Measurements from ENCODE around the gene TPSAB1.
"Not testable (repeated sequence)": the region's sequence is repeated elsewhere in the genome, so short reads cannot be mapped to it uniquely, and the experiment has no call there.

Gene TPSAB1

GRCh38 chr16:1253701-1254364 is 13.3 kb downstream of the TPSAB1 start:
- DNase-seq: not testable (repeated sequence)

GRCh38 chr16:1254821-1255220 is 14.3 kb downstream of the TPSAB1 start:
- DNase-seq: not testable (repeated sequence)

- not testable (repeated sequence) for DNase-seq
Observed at GRCh38 chr16:1255276-1256122, 15.0 kb downstream of the TPSAB1 start, which contains the start of gene TPSD1. Gene TPSD1, plus strand, starts transcription at chr16:1256069. Its CDS starts 212 bp downstream, at chr16:1256281.

GRCh38 chr16:1256296-1256873 is 15.9 kb downstream of the TPSAB1 start:
- DNase-seq: not testable (repeated sequence)

- no peak for DNase-seq
Observed at GRCh38 chr16:1256874-1257322, 16.4 kb downstream of the TPSAB1 start.

- DNase-seq: no peak
Observed at GRCh38 chr16:1257561-1258224, 17.2 kb downstream of the TPSAB1 start.

GRCh38 chr16:1258225-1258600 is 17.7 kb downstream of the TPSAB1 start:
- DNase-seq: no peak

GRCh38 chr16:1258906-1259759 is 18.6 kb downstream of the TPSAB1 start:
- no peak for DNase-seq

GRCh38 chr16:1259760-1260068 is 19.2 kb downstream of the TPSAB1 start:
- DNase-seq: no peak

GRCh38 chr16:1260101-1260680 is 19.7 kb downstream of the TPSAB1 start:
- DNase-seq: no peak

GRCh38 chr16:1261131-1261892 is 20.8 kb downstream of the TPSAB1 start:
- no peak for DNase-seq

- no peak for DNase-seq
Observed at GRCh38 chr16:1262210-1262845, 21.8 kb downstream of the TPSAB1 start.

- no peak for DNase-seq
Observed at GRCh38 chr16:1262846-1263221, 22.3 kb downstream of the TPSAB1 start.

- no peak for DNase-seq
Observed at GRCh38 chr16:1263591-1264344, 23.3 kb downstream of the TPSAB1 start.

GRCh38 chr16:1264345-1265089 is 24.0 kb downstream of the TPSAB1 start:
- DNase-seq: no peak

GRCh38 chr16:1265090-1265630 is 24.7 kb downstream of the TPSAB1 start:
- DNase-seq: no peak

GRCh38 chr16:1265826-1266225 is 25.3 kb downstream of the TPSAB1 start:
- DNase-seq: no peak

- not testable (repeated sequence) for DNase-seq
Observed at GRCh38 chr16:1269418-1269817, 28.9 kb downstream of the TPSAB1 start.

- DNase-seq: no peak
Observed at GRCh38 chr16:1271380-1271723, 30.8 kb downstream of the TPSAB1 start.

Measured in inflammatory macrophage treated with lipopolysaccharide for 4 hours (primary cell).